SU-DHL-6 (cell line): Measurements from ENCODE around the gene OR4C13.
"Not testable (repeated sequence)": the region's sequence is repeated elsewhere in the genome, so short reads cannot be mapped to it uniquely, and the experiment has no call there.

Experiments
- EZH2phosphoT487 ChIP-seq: fragments of 200-600 bp; sonication (generic), shearing (Covaris generic); conservative IDR thresholded peaks from 2 replicates; pipeline ENCODE4 v1.6.1; 2018; ENCODE audit warnings: mild to moderate bottlenecking, antibody characterized with exemption, low read length, moderate library complexity, mixed read lengths
- TF ChIP-seq, protein P1 (sequence below): fragments of 200-600 bp; sonication (generic); IDR thresholded peaks from one replicate; pipeline ENCODE4 v1.5.1; 2017; ENCODE audit warnings: antibody characterized with exemption, mild to moderate bottlenecking, low read length, moderate library complexity; ENCODE audit not compliant: insufficient read depth, poor library complexity, severe bottlenecking

DNA sequence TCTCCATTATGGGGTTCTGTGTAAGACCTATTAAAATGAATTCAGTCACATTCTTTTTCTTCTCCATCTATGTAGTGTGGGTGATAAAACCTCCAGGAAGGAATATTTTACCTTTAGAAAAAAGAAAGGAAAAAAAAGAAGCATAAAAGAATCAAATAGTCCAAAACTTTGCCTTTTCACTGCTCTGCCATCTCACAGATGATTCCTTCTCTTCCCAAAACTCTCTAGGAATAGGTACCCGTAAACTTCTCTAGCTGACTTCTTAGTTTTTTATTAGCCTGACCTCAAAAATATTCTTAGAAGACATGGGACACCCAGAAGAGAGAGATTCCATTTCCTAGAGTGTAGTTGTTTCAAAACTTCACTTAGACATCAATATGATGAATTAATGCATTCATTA is 30.2 kb downstream of the OR4C13 start, which contains the start of gene OR4C12:
- TF ChIP-seq, protein P1, sequence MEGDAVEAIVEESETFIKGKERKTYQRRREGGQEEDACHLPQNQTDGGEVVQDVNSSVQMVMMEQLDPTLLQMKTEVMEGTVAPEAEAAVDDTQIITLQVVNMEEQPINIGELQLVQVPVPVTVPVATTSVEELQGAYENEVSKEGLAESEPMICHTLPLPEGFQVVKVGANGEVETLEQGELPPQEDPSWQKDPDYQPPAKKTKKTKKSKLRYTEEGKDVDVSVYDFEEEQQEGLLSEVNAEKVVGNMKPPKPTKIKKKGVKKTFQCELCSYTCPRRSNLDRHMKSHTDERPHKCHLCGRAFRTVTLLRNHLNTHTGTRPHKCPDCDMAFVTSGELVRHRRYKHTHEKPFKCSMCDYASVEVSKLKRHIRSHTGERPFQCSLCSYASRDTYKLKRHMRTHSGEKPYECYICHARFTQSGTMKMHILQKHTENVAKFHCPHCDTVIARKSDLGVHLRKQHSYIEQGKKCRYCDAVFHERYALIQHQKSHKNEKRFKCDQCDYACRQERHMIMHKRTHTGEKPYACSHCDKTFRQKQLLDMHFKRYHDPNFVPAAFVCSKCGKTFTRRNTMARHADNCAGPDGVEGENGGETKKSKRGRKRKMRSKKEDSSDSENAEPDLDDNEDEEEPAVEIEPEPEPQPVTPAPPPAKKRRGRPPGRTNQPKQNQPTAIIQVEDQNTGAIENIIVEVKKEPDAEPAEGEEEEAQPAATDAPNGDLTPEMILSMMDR = not testable (repeated sequence)
- not testable (repeated sequence) for TF ChIP-seq EZH2phosphoT487
